GM12878 (cell line): Measurements from ENCODE around the gene TDO2. TPM values are rescaled to one million over a fixed set of nuclear protein-coding genes. Genes with fewer than 3 reads are reported as not detected.

Source experiments
- ATAC-seq: fragments of 200-7000 bp; cut with Tn5 transposase; 3 replicates; pipeline ENCODE4 v1.9.1; 2020; ENCODE audit warnings: mild to moderate bottlenecking, moderate library complexity
- BruUV-seq: library from RNA; stranded (reverse); fragments of 400-500 nt; replicated peaks from 2 replicates; lab custom pipeline; 2021; lab: Mats Ljungman, UMichigan
- CTCF ChIA-PET: fragments of 300-600 bp; sonication (Branson Sonifier 250); formaldehyde crosslinking; extraction: SDS; loops from one replicate; lab custom pipeline; 2021; ENCODE audit warnings: inconsistent platforms; lab: Yijun Ruan, JAX
- POLR2A ChIA-PET: fragments of 350-600 bp; formaldehyde crosslinking; extraction: SDS; loops from one replicate; lab custom pipeline; 2021; ENCODE audit warnings: inconsistent platforms; lab: Charles Lee
- RAD21 ChIA-PET: fragments of 300-600 bp; sonication (Branson Sonifier 250); formaldehyde crosslinking; loops from one replicate; lab custom pipeline; 2023; ENCODE audit warnings: antibody characterized with exemption; ENCODE audit not compliant: unreplicated experiment; lab: Charles Lee
- SMC1A ChIA-PET: fragments of 300-600 bp; sonication (Branson Sonifier 250); formaldehyde crosslinking; loops from one replicate; lab custom pipeline; 2023; ENCODE audit not compliant: unreplicated experiment, uncharacterized antibody; lab: Charles Lee
- DNase-seq: peaks from one replicate; pipeline ENCODE4 v3.0.0-alpha.2; 2011; ENCODE audit warnings: low read depth, low spot score
- FAIRE-seq: peaks from 3 replicates; lab custom pipeline; 2011; peaks lifted over from hg19 to GRCh38; lab: Jason Lieb, UNC
- H2AFZ ChIP-seq: 2 replicates; pipeline ENCODE4 v1.6.0; 2011; ENCODE audit warnings: low read depth, low read length, control low read depth; ENCODE audit not compliant: control insufficient read depth
- H3K27ac ChIP-seq: 2 replicates; pipeline ENCODE4 v1.5.1; 2011; ENCODE audit warnings: control low read depth; ENCODE audit not compliant: control insufficient read depth, insufficient read depth
- H3K27me3 ChIP-seq, 2 experiments: replicated peaks in 1 of 2; 2 replicates each; pipeline versions ENCODE4 v1.6.0 to v1.6.1; 2011; ENCODE audit warnings: low read length in 1 of 2; ENCODE audit not compliant: control insufficient read depth in 2 of 2, insufficient read depth in 2 of 2
- H3K36me3 ChIP-seq, 2 experiments: 2 replicates each; pipeline ENCODE4 v1.5.1; 2011; ENCODE audit warnings: low read length in 1 of 2; ENCODE audit not compliant: control insufficient read depth in 2 of 2, insufficient read depth in 2 of 2
- H3K4me1 ChIP-seq: 2 replicates; pipeline ENCODE4 v1.6.1; 2011; ENCODE audit warnings: mild to moderate bottlenecking, low read length, moderate library complexity, mixed read lengths; ENCODE audit not compliant: control insufficient read depth, insufficient read depth
- H3K4me2 ChIP-seq: 2 replicates; pipeline ENCODE4 v1.6.0; 2011; ENCODE audit warnings: control low read depth; ENCODE audit not compliant: control insufficient read depth, insufficient read depth
- H3K4me3 ChIP-seq: fragments of 200-600 bp; sonication (generic); 2 replicates; pipeline ENCODE4 v1.5.1; 2016
- H3K79me2 ChIP-seq: 2 replicates; pipeline ENCODE4 v1.6.0; 2011; ENCODE audit warnings: low read length; ENCODE audit not compliant: control insufficient read depth, insufficient read depth
- H3K9ac ChIP-seq: 2 replicates; pipeline ENCODE4 v1.8.0; 2011; ENCODE audit warnings: low read length, control low read depth, mixed read lengths; ENCODE audit not compliant: control insufficient read depth, insufficient read depth
- H3K9me3 ChIP-seq: replicated peaks from 3 replicates; pipeline ENCODE4 v1.5.1; 2011; ENCODE audit warnings: mild to moderate bottlenecking, low read length; ENCODE audit not compliant: control insufficient read depth, insufficient read depth
- H4K20me1 ChIP-seq: 2 replicates; pipeline ENCODE4 v1.6.0; 2011; ENCODE audit not compliant: control insufficient read depth, insufficient read depth
- NFXL1 ChIP-seq: fragments of 450-650 bp; IDR thresholded peaks from 2 replicates; pipeline ENCODE4 v1.6.1; 2017; ENCODE audit warnings: antibody characterized with exemption, mild to moderate bottlenecking, borderline replicate concordance
- NR2C2 ChIP-seq: IDR thresholded peaks from 2 replicates; pipeline ENCODE4 v1.6.1; 2011; ENCODE audit warnings: borderline replicate concordance, low read depth; ENCODE audit not compliant: control insufficient read depth, insufficient read length
- SREBF2 ChIP-seq: IDR thresholded peaks from 2 replicates; pipeline ENCODE4 v1.6.1; 2012; ENCODE audit warnings: mild to moderate bottlenecking, low read length
- WGBS: methylation state at CpG from one replicate; pipeline ENCODE4 v1.1.6; 2016; ENCODE audit warnings: low lambda C conversion rate; ENCODE audit not compliant: insufficient replicate concordance, insufficient coverage; ENCODE audit errors: missing lambda C conversion rate; 5-methylcytosine and 5-hydroxymethylcytosine counted together
- in situ Hi-C: fragments of 300-500 bp; cut with MboI; formaldehyde crosslinking; loops from 9 replicates; pipeline ENCODE4 v1.14.3; 2018; ENCODE audit warnings: mixed read lengths
- intact Hi-C: fragments of 100-400 bp; cut with micrococcal nuclease; formaldehyde crosslinking; loops from one replicate; pipeline ENCODE4 v1.14.2; 2022; ENCODE audit not compliant: unreplicated experiment
- polyA plus RNA-seq, 11 experiments: library from polyadenylated mRNA; depleted of rRNA in 4 of 11; unstranded in 6 of 11; stranded (reverse) in 5 of 11; fragments of >200 nt; fragmentation: Nextera tagmentation in 4 of 11; fragmentation: Illumina TruSeq in 1 of 11; extraction: Ambion mirVana in 4 of 11; extraction: Trizol in 1 of 11; gene quantifications; 1 replicate in 1 of 11; 2 replicates in 10 of 11; pipeline versions ENCODE4 v1.2.1 to v1.2.3, GENCODE V29; 2011 to 2016; ENCODE audit warnings: inconsistent platforms in 2 of 11, missing spikeins in 2 of 11, low read depth in 1 of 11
- total RNA-seq, 4 experiments: library from RNA; depleted of rRNA in 3 of 4; stranded (reverse); fragments of >200 nt in 3 of 4; fragmentation: Illumina TruSeq in 1 of 4; extraction: Trizol in 1 of 4; gene quantifications; 2 replicates each; pipeline versions ENCODE4 v1.2.1 to v1.2.3, GENCODE V29; 2013 to 2021
- TF ChIP-seq, protein P1 (sequence below): fragments of 450-650 bp; formaldehyde crosslinking; IDR thresholded peaks from 2 replicates; pipeline ENCODE4 v1.4.0; 2022; ENCODE audit warnings: mild to moderate bottlenecking, moderate library complexity
- TF ChIP-seq, protein P2 (sequence below): fragments of 150-350 bp; IDR thresholded peaks from 2 replicates; pipeline ENCODE4 v1.6.1; 2014; ENCODE audit warnings: mild to moderate bottlenecking, low read depth, low read length

The TDO2 gene
- total and polyA plus RNA-seq, 10 of the 15 experiments (the other 5 are each of a cell fraction or from before 2014, with no cell fraction given), result 0.12 to 1.5 (median 0.23) TPM; not detected in 1

- ATAC-seq, result no peak
- no peaks in the 10 kb centered on the region; the same call in 2 of the 3 replicates for H3K9me3 ChIP-seq
- H4K20me1 ChIP-seq, result no peaks in the 10 kb centered on the region
- no peak overlapping the region for H3K9ac ChIP-seq
- no peaks in the 10 kb centered on the region for H3K36me3 ChIP-seq
- no peaks in the 10 kb centered on the region for H3K27me3 ChIP-seq
- H3K27ac ChIP-seq, result no peak overlapping the region
- CTCF ChIA-PET, result interaction anchor here (0.9 kb wide), 1 partner anchor 78 kb away, joined by 3 read pairs; the partner anchor contains the start of gene CTSO
- no peak overlapping the region for H3K4me3 ChIP-seq
- no peak overlapping the region for H3K4me2 ChIP-seq
- POLR2A ChIA-PET, result interaction anchor here (0.6 kb wide), 1 partner anchor 1257 kb away, joined by 4 read pairs; no protein-coding TSS in a partner anchor
- WGBS, result 0% methylated on average over 1 of the region's 1 CpG
- intact Hi-C loops, result no loop called here
- no peak overlapping the region for H2AFZ ChIP-seq
- no peak for FAIRE-seq
- RAD21 ChIA-PET, result interaction anchor here (0.6 kb wide), 1 partner anchor 236 kb away, joined by 3 read pairs; no protein-coding TSS in a partner anchor
- H3K79me2 ChIP-seq, result no peaks in the 10 kb centered on the region
- TF ChIP-seq NFXL1, result no peak
- TF ChIP-seq, protein P1, sequence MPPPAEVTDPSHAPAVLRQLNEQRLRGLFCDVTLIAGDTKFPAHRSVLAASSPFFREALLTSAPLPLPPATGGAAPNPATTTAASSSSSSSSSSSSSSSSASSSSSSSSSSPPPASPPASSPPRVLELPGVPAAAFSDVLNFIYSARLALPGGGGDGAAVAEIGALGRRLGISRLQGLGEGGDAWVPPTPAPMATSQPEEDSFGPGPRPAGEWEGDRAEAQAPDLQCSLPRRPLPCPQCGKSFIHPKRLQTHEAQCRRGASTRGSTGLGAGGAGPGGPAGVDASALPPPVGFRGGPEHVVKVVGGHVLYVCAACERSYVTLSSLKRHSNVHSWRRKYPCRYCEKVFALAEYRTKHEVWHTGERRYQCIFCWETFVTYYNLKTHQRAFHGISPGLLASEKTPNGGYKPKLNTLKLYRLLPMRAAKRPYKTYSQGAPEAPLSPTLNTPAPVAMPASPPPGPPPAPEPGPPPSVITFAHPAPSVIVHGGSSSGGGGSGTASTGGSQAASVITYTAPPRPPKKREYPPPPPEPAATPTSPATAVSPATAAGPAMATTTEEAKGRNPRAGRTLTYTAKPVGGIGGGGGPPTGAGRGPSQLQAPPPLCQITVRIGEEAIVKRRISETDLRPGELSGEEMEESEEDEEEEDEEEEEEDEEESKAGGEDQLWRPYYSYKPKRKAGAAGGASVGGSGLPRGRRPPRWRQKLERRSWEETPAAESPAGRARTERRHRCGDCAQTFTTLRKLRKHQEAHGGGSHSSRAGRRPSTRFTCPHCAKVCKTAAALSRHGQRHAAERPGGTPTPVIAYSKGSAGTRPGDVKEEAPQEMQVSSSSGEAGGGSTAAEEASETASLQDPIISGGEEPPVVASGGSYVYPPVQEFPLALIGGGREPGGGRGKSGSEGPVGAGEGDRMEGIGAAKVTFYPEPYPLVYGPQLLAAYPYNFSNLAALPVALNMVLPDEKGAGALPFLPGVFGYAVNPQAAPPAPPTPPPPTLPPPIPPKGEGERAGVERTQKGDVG (CRISPR knock-in tag), result no peak
- TF ChIP-seq NR2C2, result no peak
- no peak for TF ChIP-seq SREBF2
- TF ChIP-seq, protein P2, sequence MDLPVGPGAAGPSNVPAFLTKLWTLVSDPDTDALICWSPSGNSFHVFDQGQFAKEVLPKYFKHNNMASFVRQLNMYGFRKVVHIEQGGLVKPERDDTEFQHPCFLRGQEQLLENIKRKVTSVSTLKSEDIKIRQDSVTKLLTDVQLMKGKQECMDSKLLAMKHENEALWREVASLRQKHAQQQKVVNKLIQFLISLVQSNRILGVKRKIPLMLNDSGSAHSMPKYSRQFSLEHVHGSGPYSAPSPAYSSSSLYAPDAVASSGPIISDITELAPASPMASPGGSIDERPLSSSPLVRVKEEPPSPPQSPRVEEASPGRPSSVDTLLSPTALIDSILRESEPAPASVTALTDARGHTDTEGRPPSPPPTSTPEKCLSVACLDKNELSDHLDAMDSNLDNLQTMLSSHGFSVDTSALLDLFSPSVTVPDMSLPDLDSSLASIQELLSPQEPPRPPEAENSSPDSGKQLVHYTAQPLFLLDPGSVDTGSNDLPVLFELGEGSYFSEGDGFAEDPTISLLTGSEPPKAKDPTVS, result no peak
- no peak for DNase-seq
- BruUV-seq, result no TSS peak
- no peaks in the 10 kb centered on the region for H3K4me1 ChIP-seq
- in situ Hi-C loops, result no loop called here
- SMC1A ChIA-PET, result interaction anchor here (2.8 to 3.1 kb wide), 2 partner anchors 10 to 14 kb away, joined by 7 to 13 read pairs; no protein-coding TSS in a partner anchor
Measured at GRCh38 chr4:155875878-155876277, 27.6 kb upstream of the TDO2 start.
